Activated T-cell treated with anti-CD3 and anti-CD28 coated beads, Interleukin-2, amount 50 U/mL, for 72 hours (primary cell): ENCODE measurements around the gene PLCD1. TPM values are rescaled to one million over a fixed set of nuclear protein-coding genes. Genes with fewer than 3 reads are reported as not detected.
"Not testable (repeated sequence)": the region's sequence is repeated elsewhere in the genome, so short reads cannot be mapped to it uniquely, and the experiment has no call there.

Source experiments
- ATAC-seq, 2 donors: fragments of 150-1000 bp; cut with Tn5 transposase; replicated peaks in 1 of 2; 2 replicates each; pipeline ENCODE4 v1.10.0; 2021; ENCODE audit warnings: moderate library complexity in 2 of 2, mild to moderate bottlenecking in 1 of 2
- DNase-seq, 2 donors: peaks; one replicate each; pipeline ENCODE4 v3.0.0; 2021 to 2022; ENCODE audit warnings: mixed read lengths in 1 of 2
- H3K27ac Mint-ChIP-seq: one replicate; pipeline ENCODE4 v1.8.0; 2022; ENCODE audit warnings: mild to moderate bottlenecking, moderate library complexity, mixed read lengths
- H3K27me3 Mint-ChIP-seq: one replicate; pipeline ENCODE4 v1.8.0; 2022; ENCODE audit warnings: low read depth, mixed read lengths
- H3K36me3 Mint-ChIP-seq, 2 donors: one replicate each; pipeline ENCODE4 v1.8.0; 2022; ENCODE audit warnings: mixed read lengths in 2 of 2, mild to moderate bottlenecking in 1 of 2; ENCODE audit not compliant: insufficient read depth in 2 of 2
- H3K4me1 Mint-ChIP-seq: one replicate; pipeline ENCODE4 v1.8.0; 2022; ENCODE audit warnings: low read depth, mixed read lengths
- H3K4me3 Mint-ChIP-seq, 2 donors: one replicate each; pipeline ENCODE4 v1.8.0; 2022; ENCODE audit warnings: mild to moderate bottlenecking in 2 of 2, mixed read lengths in 2 of 2, moderate library complexity in 2 of 2
- H3K9me3 Mint-ChIP-seq, 2 donors: one replicate each; pipeline ENCODE4 v1.8.0; 2022; ENCODE audit warnings: mixed read lengths in 2 of 2
- total RNA-seq, 2 donors: library from RNA; stranded (reverse); gene quantifications; one replicate each; pipeline ENCODE4 v1.2.3, GENCODE V29; 2022

Gene PLCD1
- total RNA-seq, 2 donors from 2014 or later = 15.4 to 16.8 TPM

- ATAC-seq (no peak), DNase-seq (no peak)
- Mint-ChIP-seq H3K4me3 (no peak overlapping the region), H3K4me1 (peaks cover 24% of the 10 kb centered on the region), H3K27ac (no peak overlapping the region), H3K27me3 (no peaks in the 10 kb centered on the region), H3K36me3 (no peaks in the 10 kb centered on the region), H3K9me3 (no peaks in the 10 kb centered on the region)
These were observed 39.5 kb downstream of the PLCD1 start for GRCh38 chr3:37989821-37990480.

- H3K27me3 Mint-ChIP-seq = no peaks in the 10 kb centered on the region
These were observed 40.4 kb downstream of the PLCD1 start for GRCh38 chr3:37988931-37989525.

GRCh38 chr3:37988376-37988775 lies 41.1 kb downstream of the PLCD1 start:
- H3K4me1 Mint-ChIP-seq, H3K4me3 Mint-ChIP-seq, H3K9me3 Mint-ChIP-seq, H3K36me3 Mint-ChIP-seq, DNase-seq, H3K27ac Mint-ChIP-seq, H3K27me3 Mint-ChIP-seq, ATAC-seq: not testable (repeated sequence)

More at GRCh38 chr3:37988931-37989525, 40.4 kb downstream of the PLCD1 start:
- H3K4me1 Mint-ChIP-seq = peaks cover 16% of the 10 kb centered on the region
- no peak for ATAC-seq
- no peaks in the 10 kb centered on the region for H3K36me3 Mint-ChIP-seq
- H3K9me3 Mint-ChIP-seq = no peaks in the 10 kb centered on the region
- no peak overlapping the region for H3K27ac Mint-ChIP-seq
- no peak overlapping the region for H3K4me3 Mint-ChIP-seq
- no peak for DNase-seq

- ATAC-seq (no peak), DNase-seq (no peak)
- Mint-ChIP-seq H3K36me3 (no peaks in the 10 kb centered on the region), H3K4me1 (peaks cover 4% of the 10 kb centered on the region), H3K4me3 (no peak overlapping the region), H3K27ac (no peak overlapping the region), H3K27me3 (no peaks in the 10 kb centered on the region), H3K9me3 (no peaks in the 10 kb centered on the region)
These were observed 41.7 kb downstream of the PLCD1 start for GRCh38 chr3:37987751-37988179.

GRCh38 chr3:37987315-37987697 lies 42.1 kb downstream of the PLCD1 start:
- no peak for DNase-seq
- Mint-ChIP-seq H3K27me3 (no peaks in the 10 kb centered on the region), H3K27ac (no peak overlapping the region), H3K4me3 (no peak overlapping the region), H3K9me3 (no peaks in the 10 kb centered on the region), H3K36me3 (no peaks in the 10 kb centered on the region), H3K4me1 (no peaks in the 10 kb centered on the region)
- no peak for ATAC-seq

- H3K4me3 Mint-ChIP-seq = no peak overlapping the region
These were observed 42.7 kb downstream of the PLCD1 start for GRCh38 chr3:37986479-37987314.

GRCh38 chr3:37985637-37986320 lies 43.7 kb downstream of the PLCD1 start:
- Mint-ChIP-seq H3K27me3 (no peaks in the 10 kb centered on the region), H3K4me1 (no peaks in the 10 kb centered on the region), H3K9me3 (no peaks in the 10 kb centered on the region), H3K4me3 (no peak overlapping the region), H3K27ac (no peak overlapping the region), H3K36me3 (no peaks in the 10 kb centered on the region)
- no peak for DNase-seq
- ATAC-seq = no peak

More at GRCh38 chr3:37986479-37987314, 42.7 kb downstream of the PLCD1 start:
- no peak for DNase-seq
- Mint-ChIP-seq H3K27me3 (no peaks in the 10 kb centered on the region), H3K27ac (no peak overlapping the region), H3K9me3 (no peaks in the 10 kb centered on the region), H3K36me3 (no peaks in the 10 kb centered on the region), H3K4me1 (no peaks in the 10 kb centered on the region)
- no peak for ATAC-seq

- ATAC-seq = no peak
- Mint-ChIP-seq H3K27me3 (no peaks in the 10 kb centered on the region), H3K36me3 (no peaks in the 10 kb centered on the region), H3K9me3 (no peaks in the 10 kb centered on the region), H3K4me3 (no peak overlapping the region), H3K27ac (no peak overlapping the region), H3K4me1 (no peaks in the 10 kb centered on the region)
- DNase-seq = no peak
These were observed 44.8 kb downstream of the PLCD1 start for GRCh38 chr3:37984596-37984995.

GRCh38 chr3:37984051-37984450 lies 45.4 kb downstream of the PLCD1 start:
- ATAC-seq (no peak), DNase-seq (no peak)
- Mint-ChIP-seq H3K27me3 (no peaks in the 10 kb centered on the region), H3K36me3 (no peaks in the 10 kb centered on the region), H3K27ac (no peak overlapping the region), H3K4me3 (no peak overlapping the region), H3K9me3 (no peaks in the 10 kb centered on the region), H3K4me1 (no peaks in the 10 kb centered on the region)

GRCh38 chr3:37982331-37982730 lies 47.1 kb downstream of the PLCD1 start:
- H3K4me3 Mint-ChIP-seq = no peak overlapping the region
- H3K4me1 Mint-ChIP-seq = no peaks in the 10 kb centered on the region
- DNase-seq (no peak), ATAC-seq (no peak)
- no peaks in the 10 kb centered on the region for H3K27me3 Mint-ChIP-seq
- H3K27ac Mint-ChIP-seq = no peak overlapping the region
- no peaks in the 10 kb centered on the region for H3K36me3 Mint-ChIP-seq
- no peaks in the 10 kb centered on the region for H3K9me3 Mint-ChIP-seq

- H3K27ac Mint-ChIP-seq = no peak overlapping the region
- no peaks in the 10 kb centered on the region for H3K36me3 Mint-ChIP-seq
- no peaks in the 10 kb centered on the region for H3K27me3 Mint-ChIP-seq
- H3K4me1 Mint-ChIP-seq = no peaks in the 10 kb centered on the region
- H3K9me3 Mint-ChIP-seq = no peaks in the 10 kb centered on the region
- DNase-seq (no peak), ATAC-seq (no peak)
- H3K4me3 Mint-ChIP-seq = no peak overlapping the region
These were observed 48.1 kb downstream of the PLCD1 start for GRCh38 chr3:37981348-37981664.

GRCh38 chr3:37980462-37981347 lies 48.7 kb downstream of the PLCD1 start:
- Mint-ChIP-seq H3K36me3 (no peaks in the 10 kb centered on the region), H3K9me3 (no peaks in the 10 kb centered on the region), H3K4me3 (no peak overlapping the region), H3K27ac (no peak overlapping the region), H3K27me3 (no peaks in the 10 kb centered on the region), H3K4me1 (no peaks in the 10 kb centered on the region)
- DNase-seq = no peak
- ATAC-seq = no peak
